Measurements from ENCODE around the gene NEUROG1.

NEUROG1 gene

GRCh38 chr5:135505973-135506372 is 29.8 kb downstream of the NEUROG1 start:
- no peak for TF ChIP-seq CTCF (IDR thresholded peaks at IDR 0.05; ENCODE audit: insufficient read depth, low read depth, low read length, missing control alignments)
- H3K4me3 ChIP-seq (ENCODE audit: low read length) = no peak overlapping the region
- peak; percentile 91 for DNase-seq (ENCODE audit: low read depth)

GRCh38 chr5:135504376-135504775 is 31.4 kb downstream of the NEUROG1 start:
- TF ChIP-seq CTCF (IDR thresholded peaks at IDR 0.05; ENCODE audit: insufficient read depth, low read depth, low read length, missing control alignments) = no peak
- DNase-seq (ENCODE audit: low read depth) = no peak
- no peak overlapping the region for H3K4me3 ChIP-seq (ENCODE audit: low read length)

GRCh38 chr5:135503871-135504270 is 31.9 kb downstream of the NEUROG1 start:
- no peak for DNase-seq (ENCODE audit: low read depth)

GRCh38 chr5:135502836-135503520 is 32.8 kb downstream of the NEUROG1 start:
- no peak overlapping the region for H3K4me3 ChIP-seq (ENCODE audit: low read length)
- no peak for DNase-seq (ENCODE audit: low read depth)
- TF ChIP-seq CTCF (IDR thresholded peaks at IDR 0.05; ENCODE audit: insufficient read depth, low read depth, low read length, missing control alignments) = no peak

More at GRCh38 chr5:135503871-135504270, 31.9 kb downstream of the NEUROG1 start:
- H3K4me3 ChIP-seq (ENCODE audit: low read length) = no peak overlapping the region
- no peak for TF ChIP-seq CTCF (IDR thresholded peaks at IDR 0.05; ENCODE audit: insufficient read depth, low read depth, low read length, missing control alignments)

GRCh38 chr5:135501965-135502364 is 33.8 kb downstream of the NEUROG1 start:
- no peak for TF ChIP-seq CTCF (IDR thresholded peaks at IDR 0.05; ENCODE audit: insufficient read depth, low read depth, low read length, missing control alignments)
- DNase-seq (ENCODE audit: low read depth) = no peak
- no peak overlapping the region for H3K4me3 ChIP-seq (ENCODE audit: low read length)

GRCh38 chr5:135498637-135498995 is 37.1 kb downstream of the NEUROG1 start:
- no peak overlapping the region for H3K4me3 ChIP-seq (ENCODE audit: low read length)
- no peak for DNase-seq (ENCODE audit: low read depth)
- no peak for TF ChIP-seq CTCF (IDR thresholded peaks at IDR 0.05; ENCODE audit: insufficient read depth, low read depth, low read length, missing control alignments)

Measured in epithelial cell of esophagus (primary cell).